ENCODE results near the gene CXCR1.
"Not testable (repeated sequence)": the region's sequence is repeated elsewhere in the genome, so short reads cannot be mapped to it uniquely, and the experiment has no call there.

Gene CXCR1

GRCh38 chr2:218186876-218187275, 20.1 kb upstream of the CXCR1 start:
- Histone ChIP-seq H3K9ac (ENCODE audit: low read length) (no peak overlapping the region), H3K9me3 (ENCODE audit: control insufficient read depth, insufficient read depth, low read depth, low read length) (no peaks in the 10 kb centered on the region), H3K4me1 (ENCODE audit: control insufficient read depth, insufficient read depth, low read length) (no peaks in the 10 kb centered on the region), H3K4me3 (ENCODE audit: low read depth, low read length) (no peak overlapping the region), H3K27me3 (ENCODE audit: control insufficient read depth, insufficient read depth, low read length) (no peaks in the 10 kb centered on the region), H3K36me3 (ENCODE audit: control insufficient read depth, insufficient read depth, low read length) (no peaks in the 10 kb centered on the region), H3K27ac (ENCODE audit: low read depth, low read length) (no peak overlapping the region)

- Histone ChIP-seq H3K4me3 (ENCODE audit: low read depth, low read length) (no peak overlapping the region), H3K9me3 (ENCODE audit: control insufficient read depth, insufficient read depth, low read depth, low read length) (no peaks in the 10 kb centered on the region), H3K27me3 (ENCODE audit: control insufficient read depth, insufficient read depth, low read length) (no peaks in the 10 kb centered on the region; the same call in 1 of the 2 replicates), H3K4me1 (ENCODE audit: control insufficient read depth, insufficient read depth, low read length) (no peaks in the 10 kb centered on the region), H3K27ac (ENCODE audit: low read depth, low read length) (no peak overlapping the region), H3K9ac (ENCODE audit: low read length) (no peak overlapping the region), H3K36me3 (ENCODE audit: control insufficient read depth, insufficient read depth, low read length) (no peaks in the 10 kb centered on the region)
Measured at GRCh38 chr2:218186355-218186766, 19.6 kb upstream of the CXCR1 start.

GRCh38 chr2:218184331-218184730, 17.6 kb upstream of the CXCR1 start:
- Histone ChIP-seq H3K36me3 (ENCODE audit: control insufficient read depth, insufficient read depth, low read length) (no peaks in the 10 kb centered on the region), H3K27ac (ENCODE audit: low read depth, low read length) (no peak overlapping the region), H3K9ac (ENCODE audit: low read length) (no peak overlapping the region), H3K4me3 (ENCODE audit: low read depth, low read length) (no peak overlapping the region), H3K4me1 (ENCODE audit: control insufficient read depth, insufficient read depth, low read length) (no peaks in the 10 kb centered on the region), H3K9me3 (ENCODE audit: control insufficient read depth, insufficient read depth, low read depth, low read length) (no peaks in the 10 kb centered on the region), H3K27me3 (ENCODE audit: control insufficient read depth, insufficient read depth, low read length) (no peaks in the 10 kb centered on the region; the same call in 1 of the 2 replicates)

- Histone ChIP-seq H3K36me3 (ENCODE audit: control insufficient read depth, insufficient read depth, low read length) (no peaks in the 10 kb centered on the region), H3K27me3 (ENCODE audit: control insufficient read depth, insufficient read depth, low read length) (no peaks in the 10 kb centered on the region; the same call in 1 of the 2 replicates), H3K9ac (ENCODE audit: low read length) (no peak overlapping the region), H3K9me3 (ENCODE audit: control insufficient read depth, insufficient read depth, low read depth, low read length) (no peaks in the 10 kb centered on the region), H3K4me1 (ENCODE audit: control insufficient read depth, insufficient read depth, low read length) (no peaks in the 10 kb centered on the region), H3K27ac (ENCODE audit: low read depth, low read length) (no peak overlapping the region), H3K4me3 (ENCODE audit: low read depth, low read length) (no peak overlapping the region)
Measured at GRCh38 chr2:218180467-218181114, 13.8 kb upstream of the CXCR1 start.

- no peaks in the 10 kb centered on the region; the same call in 1 of the 2 replicates for H3K27me3 ChIP-seq (ENCODE audit: control insufficient read depth, insufficient read depth, low read length)
- H3K27ac ChIP-seq (ENCODE audit: low read depth, low read length), result no peak overlapping the region
- no peaks in the 10 kb centered on the region for H3K9me3 ChIP-seq (ENCODE audit: control insufficient read depth, insufficient read depth, low read depth, low read length)
- H3K4me3 ChIP-seq (ENCODE audit: low read depth, low read length), result no peak overlapping the region
- H3K4me1 ChIP-seq (ENCODE audit: control insufficient read depth, insufficient read depth, low read length), result no peaks in the 10 kb centered on the region
- no peaks in the 10 kb centered on the region for H3K36me3 ChIP-seq (ENCODE audit: control insufficient read depth, insufficient read depth, low read length)
- H3K9ac ChIP-seq (ENCODE audit: low read length), result no peak overlapping the region
Measured at GRCh38 chr2:218179782-218180181, 13.0 kb upstream of the CXCR1 start.

- Histone ChIP-seq H3K27ac (ENCODE audit: low read depth, low read length) (no peak overlapping the region), H3K4me3 (ENCODE audit: low read depth, low read length) (no peak overlapping the region), H3K4me1 (ENCODE audit: control insufficient read depth, insufficient read depth, low read length) (peaks cover 5% of the 10 kb centered on the region; the same call in 1 of the 2 replicates), H3K9ac (ENCODE audit: low read length) (no peak overlapping the region), H3K9me3 (ENCODE audit: control insufficient read depth, insufficient read depth, low read depth, low read length) (no peaks in the 10 kb centered on the region), H3K36me3 (ENCODE audit: control insufficient read depth, insufficient read depth, low read length) (no peaks in the 10 kb centered on the region), H3K27me3 (ENCODE audit: control insufficient read depth, insufficient read depth, low read length) (no peaks in the 10 kb centered on the region)
Measured at GRCh38 chr2:218172845-218173244, 6.1 kb upstream of the CXCR1 start.

GRCh38 chr2:218171744-218172143, 5.0 kb upstream of the CXCR1 start:
- H3K27me3 ChIP-seq (ENCODE audit: control insufficient read depth, insufficient read depth, low read length); H3K9me3 ChIP-seq (ENCODE audit: control insufficient read depth, insufficient read depth, low read depth, low read length); H3K36me3 ChIP-seq (ENCODE audit: control insufficient read depth, insufficient read depth, low read length); H3K9ac ChIP-seq (ENCODE audit: low read length); H3K4me3 ChIP-seq (ENCODE audit: low read depth, low read length); H3K27ac ChIP-seq (ENCODE audit: low read depth, low read length); H3K4me1 ChIP-seq (ENCODE audit: control insufficient read depth, insufficient read depth, low read length): not testable (repeated sequence)

- H3K4me1 ChIP-seq (ENCODE audit: control insufficient read depth, insufficient read depth, low read length), result peaks cover 8% of the 10 kb centered on the region; the same call in 1 of the 2 replicates
- no peaks in the 10 kb centered on the region; the same call in 1 of the 2 replicates for H3K27me3 ChIP-seq (ENCODE audit: control insufficient read depth, insufficient read depth, low read length)
- no peak overlapping the region for H3K9ac ChIP-seq (ENCODE audit: low read length)
- H3K4me3 ChIP-seq (ENCODE audit: low read depth, low read length), result no peak overlapping the region
- no peaks in the 10 kb centered on the region for H3K36me3 ChIP-seq (ENCODE audit: control insufficient read depth, insufficient read depth, low read length)
- H3K27ac ChIP-seq (ENCODE audit: low read depth, low read length), result no peak overlapping the region
- H3K9me3 ChIP-seq (ENCODE audit: control insufficient read depth, insufficient read depth, low read depth, low read length), result no peaks in the 10 kb centered on the region
Measured at GRCh38 chr2:218169757-218170546, 3.2 kb upstream of the CXCR1 start.

- Histone ChIP-seq H3K4me3 (ENCODE audit: low read depth, low read length) (no peak overlapping the region), H3K4me1 (ENCODE audit: control insufficient read depth, insufficient read depth, low read length) (peaks cover 8% of the 10 kb centered on the region; the same call in 1 of the 2 replicates), H3K27ac (ENCODE audit: low read depth, low read length) (no peak overlapping the region), H3K27me3 (ENCODE audit: control insufficient read depth, insufficient read depth, low read length) (no peaks in the 10 kb centered on the region; the same call in 1 of the 2 replicates), H3K9ac (ENCODE audit: low read length) (no peak overlapping the region), H3K36me3 (ENCODE audit: control insufficient read depth, insufficient read depth, low read length) (no peaks in the 10 kb centered on the region), H3K9me3 (ENCODE audit: control insufficient read depth, insufficient read depth, low read depth, low read length) (no peaks in the 10 kb centered on the region)
Measured at GRCh38 chr2:218168635-218169462, 2.1 kb upstream of the CXCR1 start.

GRCh38 chr2:218168016-218168415, 1.3 kb upstream of the CXCR1 start:
- peaks cover 4% of the 10 kb centered on the region; the same call in 1 of the 2 replicates for H3K27me3 ChIP-seq (ENCODE audit: control insufficient read depth, insufficient read depth, low read length)
- H3K36me3 ChIP-seq (ENCODE audit: control insufficient read depth, insufficient read depth, low read length), result no peaks in the 10 kb centered on the region
- no peak overlapping the region for H3K9ac ChIP-seq (ENCODE audit: low read length)
- no peak overlapping the region for H3K27ac ChIP-seq (ENCODE audit: low read depth, low read length)
- H3K9me3 ChIP-seq (ENCODE audit: control insufficient read depth, insufficient read depth, low read depth, low read length), result no peaks in the 10 kb centered on the region
- no peak overlapping the region for H3K4me3 ChIP-seq (ENCODE audit: low read depth, low read length)
- H3K4me1 ChIP-seq (ENCODE audit: control insufficient read depth, insufficient read depth, low read length), result peaks cover 8% of the 10 kb centered on the region; the same call in 1 of the 2 replicates

Data from HUES6 (cell line).